ENCODE data around the gene FKBP4.
"Not testable (repeated sequence)": the region's sequence is repeated elsewhere in the genome, so short reads cannot be mapped to it uniquely, and the experiment has no call there.

FKBP4 gene, protein sequence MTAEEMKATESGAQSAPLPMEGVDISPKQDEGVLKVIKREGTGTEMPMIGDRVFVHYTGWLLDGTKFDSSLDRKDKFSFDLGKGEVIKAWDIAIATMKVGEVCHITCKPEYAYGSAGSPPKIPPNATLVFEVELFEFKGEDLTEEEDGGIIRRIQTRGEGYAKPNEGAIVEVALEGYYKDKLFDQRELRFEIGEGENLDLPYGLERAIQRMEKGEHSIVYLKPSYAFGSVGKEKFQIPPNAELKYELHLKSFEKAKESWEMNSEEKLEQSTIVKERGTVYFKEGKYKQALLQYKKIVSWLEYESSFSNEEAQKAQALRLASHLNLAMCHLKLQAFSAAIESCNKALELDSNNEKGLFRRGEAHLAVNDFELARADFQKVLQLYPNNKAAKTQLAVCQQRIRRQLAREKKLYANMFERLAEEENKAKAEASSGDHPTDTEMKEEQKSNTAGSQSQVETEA

DNA sequence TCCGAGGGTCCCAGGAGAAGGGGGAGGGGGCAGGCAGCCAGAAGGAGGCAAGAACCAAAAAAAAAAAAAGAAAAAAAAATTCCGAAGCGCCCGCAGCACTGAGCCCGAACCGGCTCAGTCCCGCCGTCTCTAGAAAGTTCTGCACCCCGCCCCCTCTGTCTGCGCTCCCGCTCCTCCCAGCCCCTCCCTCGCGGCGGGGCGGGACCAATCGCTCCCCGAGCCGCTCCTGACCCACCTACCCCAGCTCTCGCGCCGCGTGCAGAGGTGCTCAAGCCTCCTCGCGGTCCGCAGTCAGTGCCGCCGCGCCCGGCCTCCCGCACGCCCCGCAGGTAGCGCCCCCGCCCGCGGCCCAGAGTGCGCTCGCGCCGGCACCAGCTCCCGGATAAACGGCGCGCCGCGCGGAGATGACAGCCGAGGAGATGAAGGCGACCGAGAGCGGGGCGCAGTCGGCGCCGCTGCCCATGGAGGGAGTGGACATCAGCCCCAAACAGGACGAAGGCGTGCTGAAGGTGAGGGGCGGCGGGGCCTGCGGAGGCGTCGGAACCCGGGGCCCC is at the start of gene FKBP4:
Gene FKBP4, plus strand, starts transcription at position 235 of the 554 bp plus-strand sequence. Its CDS starts 170 bp downstream, at position 405.
- DNase-seq (ENCODE audit: low spot score) (peak; percentile 99), FAIRE-seq (peak; percentile 97)

- no peak for DNase-seq (ENCODE audit: low spot score)
- no peak for FAIRE-seq
Observed at GRCh38 chr12:2745655-2746054, 49.1 kb upstream of the FKBP4 start.

- FAIRE-seq (no peak), DNase-seq (ENCODE audit: low spot score) (no peak)
Observed at GRCh38 chr12:2749580-2749979, 45.2 kb upstream of the FKBP4 start.

GRCh38 chr12:2750185-2750584 is 44.6 kb upstream of the FKBP4 start:
- peak; percentile 95 for FAIRE-seq
- DNase-seq (ENCODE audit: low spot score): no peak

GRCh38 chr12:2751230-2751629 is 43.5 kb upstream of the FKBP4 start:
- DNase-seq (ENCODE audit: low spot score): no peak
- FAIRE-seq: no peak

DNA sequence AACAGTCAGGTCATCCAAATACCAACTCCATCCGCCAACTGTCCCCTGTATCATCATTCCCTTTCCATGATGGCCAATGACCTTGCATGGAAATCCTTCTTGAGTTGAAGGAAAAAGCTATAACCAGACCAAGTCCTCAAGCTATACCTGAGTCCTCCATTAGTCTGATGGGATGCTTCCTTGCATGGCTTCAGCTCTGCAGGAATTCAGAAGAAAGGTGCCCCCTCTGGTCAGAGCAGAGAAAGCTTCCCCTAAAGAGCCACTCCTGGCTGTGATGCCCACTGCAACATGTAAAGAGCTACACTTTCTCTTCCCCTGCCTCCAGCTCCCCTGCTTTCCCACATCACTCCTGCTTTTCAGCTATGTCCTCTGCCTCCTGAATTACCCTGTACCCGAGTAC is 43.1 kb upstream of the FKBP4 start:
- FAIRE-seq (peak; percentile 55), DNase-seq (ENCODE audit: low spot score) (no peak)

DNA sequence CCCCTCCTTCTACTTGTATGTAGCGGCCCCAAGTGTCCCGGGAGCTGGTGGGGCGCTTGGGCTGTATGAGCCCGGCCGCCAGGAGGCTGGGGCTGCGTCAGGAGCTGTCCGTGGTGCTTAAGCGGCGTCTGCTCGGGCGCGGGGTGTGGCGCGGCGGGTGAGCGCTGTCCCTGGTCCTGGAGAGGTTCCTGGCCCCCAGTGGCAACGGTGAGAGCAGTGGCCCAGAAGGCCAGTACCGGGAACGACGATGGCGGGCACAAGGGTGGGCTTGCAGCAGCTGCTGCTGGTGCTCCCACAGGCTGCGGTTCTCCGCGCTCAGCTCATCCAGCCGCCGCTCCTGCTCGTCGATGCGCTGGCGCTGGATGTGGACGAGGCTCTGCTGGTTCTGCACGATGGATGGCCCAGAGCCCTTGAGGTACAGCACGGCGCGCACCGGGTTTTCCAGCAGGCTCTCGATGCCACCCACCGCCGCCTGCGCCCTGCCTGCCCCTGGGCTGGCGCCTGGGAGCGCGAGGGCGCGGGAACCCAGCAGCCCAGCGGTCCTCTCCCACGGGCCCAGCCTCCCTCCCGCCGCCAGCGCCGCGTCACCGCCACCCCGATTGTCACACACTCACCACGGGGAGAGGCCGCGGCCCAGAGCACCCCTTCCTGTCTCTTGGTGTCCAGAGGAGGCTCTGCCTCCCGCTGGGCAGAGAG is 41.9 kb upstream of the FKBP4 start:
- peak; percentile 93 for FAIRE-seq
- peak; percentile 88 for DNase-seq (ENCODE audit: low spot score)

GRCh38 chr12:2753536-2753935 is 41.2 kb upstream of the FKBP4 start:
- no peak for DNase-seq (ENCODE audit: low spot score)
- FAIRE-seq: no peak

- FAIRE-seq (no peak), DNase-seq (ENCODE audit: low spot score) (no peak)
Observed at GRCh38 chr12:2754208-2754607, 40.6 kb upstream of the FKBP4 start.

DNA sequence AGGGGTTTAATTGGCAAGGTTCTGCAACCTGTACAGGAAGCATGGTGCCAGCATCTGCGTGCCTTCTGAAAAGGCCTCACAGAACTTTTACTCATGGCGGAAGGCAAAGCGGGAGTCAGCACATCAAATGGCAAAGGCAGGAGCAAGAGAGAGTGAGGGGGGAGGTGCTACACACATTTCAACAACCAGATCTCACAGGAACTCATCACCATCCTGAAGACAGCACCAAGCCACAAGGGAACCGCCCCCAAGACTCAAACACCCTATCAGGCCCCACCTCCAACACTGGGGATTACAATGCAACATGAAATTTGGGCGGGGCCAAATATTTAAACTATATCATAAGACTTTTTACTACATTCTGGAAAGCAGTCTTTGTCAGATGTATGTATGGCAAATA is 38.0 kb upstream of the FKBP4 start:
- no peak for FAIRE-seq

GRCh38 chr12:2759733-2760132 is 35.0 kb upstream of the FKBP4 start:
- FAIRE-seq: peak; percentile 44
- no peak for DNase-seq (ENCODE audit: low spot score)

More for the DNA sequence above, 38.0 kb upstream of the FKBP4 start:
- no peak for DNase-seq (ENCODE audit: low spot score)

DNA sequence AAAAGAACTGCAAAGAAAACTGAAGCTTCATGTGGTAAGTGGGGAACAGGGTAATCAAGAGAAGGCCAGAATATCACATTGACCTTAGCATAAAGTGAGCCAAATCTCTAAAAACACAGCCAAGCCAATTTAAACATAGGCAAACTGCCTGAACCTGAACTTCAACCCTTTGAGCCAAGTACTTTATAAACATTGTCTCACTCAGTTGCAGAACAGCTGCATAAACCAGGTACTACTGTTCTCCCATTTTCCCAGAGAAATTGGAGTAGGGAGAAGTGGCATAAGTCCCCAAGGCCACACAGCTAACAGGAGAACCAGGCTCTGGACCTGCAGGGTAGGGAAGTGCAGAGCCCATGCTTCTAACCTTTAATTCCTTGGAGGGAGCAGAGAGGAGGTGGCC is 30.4 kb upstream of the FKBP4 start:
- FAIRE-seq: peak; percentile 9
- no peak for DNase-seq (ENCODE audit: low spot score)

GRCh38 chr12:2765052-2765451 is 29.7 kb upstream of the FKBP4 start:
- peak; percentile 87 for FAIRE-seq
- no peak for DNase-seq (ENCODE audit: low spot score)

DNA sequence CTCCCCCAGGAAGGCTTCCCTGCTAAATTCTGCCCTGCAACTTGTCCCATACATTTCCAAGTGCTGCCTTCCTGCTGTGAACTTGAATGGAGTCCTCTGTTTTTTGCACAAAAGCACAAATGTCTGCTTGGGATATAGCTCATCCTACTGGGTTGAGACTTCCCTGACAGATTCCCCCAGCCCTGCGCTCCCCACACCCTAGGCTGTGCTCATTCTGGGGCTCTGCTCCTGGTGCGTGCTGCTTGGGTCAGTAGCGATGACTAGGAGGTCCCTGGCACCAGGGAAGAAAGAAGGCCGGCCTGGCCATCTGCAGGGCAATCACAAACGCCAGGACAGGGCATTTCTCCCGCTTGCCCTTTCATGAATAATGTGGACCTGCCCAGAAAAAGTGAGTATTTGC is 29.2 kb upstream of the FKBP4 start:
- DNase-seq (ENCODE audit: low spot score) (no peak), FAIRE-seq (no peak)

GRCh38 chr12:2768224-2768961 is 26.4 kb upstream of the FKBP4 start:
- no peak for DNase-seq (ENCODE audit: low spot score)
- FAIRE-seq: peak; percentile 81

DNA sequence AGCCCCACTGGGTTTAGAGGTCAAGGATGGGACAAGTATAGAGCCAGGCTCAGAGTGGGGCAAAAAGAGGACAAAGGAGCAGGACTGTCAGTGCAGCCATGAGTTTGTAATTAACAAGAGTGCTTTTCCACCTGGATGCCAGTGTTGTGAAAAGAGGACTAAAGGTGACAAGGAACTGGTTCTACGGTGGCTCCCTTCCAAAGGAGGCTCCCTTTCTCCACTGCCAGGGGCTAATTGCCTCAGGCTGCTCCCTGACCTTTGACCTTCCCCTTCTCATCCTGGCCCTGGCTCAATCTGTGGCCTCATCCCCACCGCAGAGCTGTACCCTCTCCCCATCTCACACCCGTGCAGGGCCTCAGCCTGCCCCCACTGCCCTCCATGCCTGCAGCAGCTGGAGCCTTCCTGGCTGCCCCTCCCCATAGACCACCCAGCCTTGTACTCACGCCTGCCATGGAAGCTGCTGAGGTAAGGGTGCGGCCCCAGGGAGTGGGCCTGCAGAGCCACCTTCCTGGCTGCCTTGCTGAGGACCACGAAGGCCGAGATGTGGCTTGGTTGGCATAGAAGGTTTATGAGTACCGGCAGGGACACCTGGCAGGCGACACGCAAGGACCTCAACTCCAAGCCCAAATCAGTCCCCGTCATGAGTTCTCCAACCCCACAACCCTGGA is 24.8 kb upstream of the FKBP4 start:
- no peak for DNase-seq (ENCODE audit: low spot score)
- FAIRE-seq: peak; percentile 5

DNA sequence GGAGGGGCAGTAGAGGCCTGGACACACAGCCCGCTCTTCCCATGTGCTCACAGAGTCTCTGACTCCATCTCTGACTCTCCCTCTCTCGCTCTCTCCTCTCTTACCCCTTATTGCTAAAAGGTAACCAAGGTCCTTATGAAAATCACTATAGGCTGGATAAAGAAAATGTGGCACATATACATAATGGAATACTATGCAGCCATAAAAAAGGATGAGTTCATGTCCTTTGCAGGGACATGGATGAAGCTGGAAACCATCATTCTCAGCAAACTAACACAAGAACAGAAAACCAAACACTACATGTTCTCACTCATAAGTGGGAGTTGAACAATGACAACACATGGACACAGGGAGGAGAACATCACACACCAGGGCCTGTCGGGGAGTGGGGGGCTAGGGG is 24.2 kb upstream of the FKBP4 start:
- not testable (repeated sequence) for DNase-seq (ENCODE audit: low spot score); FAIRE-seq

GRCh38 chr12:2772370-2772769 is 22.4 kb upstream of the FKBP4 start:
- peak; percentile 32 for FAIRE-seq
- no peak for DNase-seq (ENCODE audit: low spot score)

DNA sequence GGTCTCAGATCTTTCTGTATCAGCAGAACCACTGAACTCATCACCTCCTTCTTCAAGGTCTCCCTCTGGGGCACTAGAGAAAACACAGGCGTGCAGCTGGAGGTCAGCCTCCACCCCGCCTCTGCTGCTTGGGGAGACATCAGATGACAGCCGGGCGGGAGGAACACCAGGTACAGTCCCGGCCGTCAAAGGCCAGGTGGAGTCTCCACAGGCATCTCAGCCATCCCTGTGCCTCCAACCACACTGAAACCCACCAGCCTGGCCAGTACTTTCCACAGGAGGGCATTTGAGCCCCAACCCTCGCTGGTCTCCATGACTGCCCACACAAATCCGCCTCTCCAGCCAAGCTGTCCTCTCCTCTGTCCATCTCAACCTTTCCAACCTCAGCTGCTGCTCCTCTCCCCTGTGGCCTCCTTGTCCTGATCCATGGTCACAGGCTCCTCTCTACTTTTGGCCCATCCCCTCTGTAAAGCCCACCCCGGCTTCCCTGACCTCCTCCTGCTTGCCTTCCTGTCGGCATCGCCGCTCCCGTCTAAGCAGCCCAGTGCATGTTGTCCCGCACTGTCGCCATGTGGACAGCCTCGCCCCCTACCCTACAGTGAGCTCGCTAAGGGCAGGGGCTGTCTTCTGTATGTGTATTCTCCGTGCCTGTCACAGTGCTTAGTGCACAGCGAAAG is 21.4 kb upstream of the FKBP4 start:
- DNase-seq (ENCODE audit: low spot score) (no peak), FAIRE-seq (no peak)

DNA sequence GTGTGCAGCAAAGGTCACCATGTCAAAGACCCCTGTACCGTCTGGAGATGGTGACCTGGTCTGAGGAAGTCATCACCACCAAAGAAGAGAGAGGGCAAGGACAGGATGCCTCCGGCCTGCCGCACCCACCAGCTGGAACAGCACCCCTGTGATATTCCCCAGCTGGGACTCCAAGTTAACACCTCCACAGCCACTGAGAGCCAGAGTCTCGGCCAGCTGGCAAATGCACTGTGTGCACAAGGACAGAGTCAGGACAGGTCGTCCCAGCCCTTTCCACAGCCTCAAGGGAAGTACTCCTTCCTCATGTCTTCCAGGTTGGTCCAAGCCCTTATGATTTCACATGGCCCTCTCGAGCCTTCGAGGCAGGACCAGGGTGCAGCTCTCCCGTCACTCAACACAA is 19.3 kb upstream of the FKBP4 start:
- FAIRE-seq (no peak), DNase-seq (ENCODE audit: low spot score) (no peak)

All from urothelium cell line (cell line).